ENCODE results near the gene CDK19. TPM values are rescaled to one million over a fixed set of nuclear protein-coding genes. Genes with fewer than 3 reads are reported as not detected.
"Not testable (repeated sequence)": the region's sequence is repeated elsewhere in the genome, so short reads cannot be mapped to it uniquely, and the experiment has no call there.

CDK19 gene
- total RNA-seq, 2 experiments from 2014 or later: 21.6 to 26.2 TPM

DNA sequence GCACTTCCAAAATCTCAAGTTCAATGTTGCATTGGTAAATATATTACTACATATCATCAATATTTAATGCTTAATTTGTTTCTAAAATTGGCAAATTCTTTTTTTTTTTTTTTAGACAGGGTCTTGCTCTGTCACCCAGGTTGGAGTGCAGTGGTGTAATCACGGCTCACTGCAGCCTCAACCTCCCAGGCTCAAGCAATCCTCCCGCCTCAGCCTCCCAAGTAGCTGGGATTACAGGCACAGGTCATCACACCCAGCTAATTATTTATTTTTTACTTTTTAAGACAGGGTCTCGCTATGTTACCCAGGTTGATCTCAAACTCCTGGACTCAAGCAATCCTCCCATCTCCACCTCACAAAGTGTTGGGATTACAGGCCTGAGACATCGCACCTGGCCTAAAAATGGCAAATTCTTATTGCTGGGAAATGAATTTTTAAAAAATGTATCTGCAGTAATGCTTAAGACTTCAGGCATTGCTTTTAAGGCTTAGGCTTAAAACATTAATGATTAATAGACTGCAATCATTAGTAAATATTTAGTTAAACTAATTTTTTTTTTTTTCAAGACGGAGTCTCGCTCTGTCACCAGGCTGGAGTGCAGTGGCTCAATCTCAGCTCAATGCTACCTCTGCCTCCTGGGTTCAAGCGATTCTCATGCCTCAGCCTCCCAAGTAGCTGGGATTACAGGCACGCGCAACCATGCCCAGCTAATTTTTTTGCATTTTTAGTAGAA lies 61.2 kb downstream of the CDK19 start:
- POLR2A ChIA-PET; H3K4me3 Mint-ChIP-seq; H3K9me3 Mint-ChIP-seq (ENCODE audit: insufficient read depth): not testable (repeated sequence)

GRCh38 chr6:110748453-110748852 lies 66.8 kb downstream of the CDK19 start:
- H3K27me3 Mint-ChIP-seq (ENCODE audit: low read depth): no peaks in the 10 kb centered on the region
- ChIA-PET POLR2A (interaction anchor here (0.9 kb wide), 1 partner anchor 67 kb away, joined by 3 read pairs; the partner anchor contains the start of gene CDK19), CTCF (no interaction called here)
- DNase-seq: no peak
- ATAC-seq: no peak
- H3K9me3 Mint-ChIP-seq (ENCODE audit: insufficient read depth): no peaks in the 10 kb centered on the region
- no peak overlapping the region for H3K27ac Mint-ChIP-seq
- peaks cover 7% of the 10 kb centered on the region for H3K36me3 Mint-ChIP-seq (ENCODE audit: low read depth)
- H3K4me3 Mint-ChIP-seq: no peak overlapping the region
- no peaks in the 10 kb centered on the region for H3K4me1 Mint-ChIP-seq (ENCODE audit: low read depth)

More for the DNA sequence above, 61.2 kb downstream of the CDK19 start:
- H3K36me3 Mint-ChIP-seq (ENCODE audit: low read depth); H3K4me1 Mint-ChIP-seq (ENCODE audit: low read depth); H3K27me3 Mint-ChIP-seq (ENCODE audit: low read depth); DNase-seq; H3K27ac Mint-ChIP-seq; CTCF ChIA-PET; ATAC-seq: not testable (repeated sequence)

GRCh38 chr6:110746680-110747079 lies 68.6 kb downstream of the CDK19 start:
- CTCF ChIA-PET: interaction anchor here (1.2 kb wide), 1 partner anchor 37 kb away, joined by 3 read pairs; no protein-coding TSS in a partner anchor
- POLR2A ChIA-PET: interaction anchor here (1.1 kb wide), 1 partner anchor 69 kb away, joined by 4 read pairs; the partner anchor contains the start of gene CDK19
- ATAC-seq (no peak), DNase-seq (no peak)
- Mint-ChIP-seq H3K4me1 (ENCODE audit: low read depth) (no peaks in the 10 kb centered on the region), H3K27ac (no peak overlapping the region), H3K4me3 (no peak overlapping the region), H3K27me3 (ENCODE audit: low read depth) (no peaks in the 10 kb centered on the region), H3K9me3 (ENCODE audit: insufficient read depth) (peaks cover 11% of the 10 kb centered on the region), H3K36me3 (ENCODE audit: low read depth) (peaks cover 22% of the 10 kb centered on the region)

DNA sequence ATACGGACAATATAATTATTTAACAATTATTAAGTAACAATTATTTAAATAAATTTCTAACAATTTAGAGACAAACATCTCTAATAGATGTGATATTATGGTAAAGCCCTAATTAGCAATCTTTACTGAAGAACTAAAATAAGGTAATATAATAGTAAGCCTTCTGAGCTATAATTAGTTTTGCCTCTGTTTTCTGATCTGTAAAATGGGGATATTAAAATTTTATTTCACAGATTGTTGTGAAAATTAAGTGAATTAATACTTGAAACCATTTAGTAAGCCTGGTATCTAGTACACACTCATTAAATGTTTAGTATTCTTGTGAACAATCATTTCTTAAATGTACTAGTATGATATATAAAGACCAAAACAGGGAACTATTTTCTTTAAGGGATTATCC lies 70.3 kb downstream of the CDK19 start:
- Mint-ChIP-seq H3K9me3 (ENCODE audit: insufficient read depth) (peaks cover 19% of the 10 kb centered on the region), H3K27me3 (ENCODE audit: low read depth) (no peaks in the 10 kb centered on the region), H3K27ac (no peak overlapping the region), H3K4me3 (no peak overlapping the region), H3K4me1 (ENCODE audit: low read depth) (no peaks in the 10 kb centered on the region), H3K36me3 (ENCODE audit: low read depth) (peaks cover 36% of the 10 kb centered on the region)
- ATAC-seq (no peak), DNase-seq (no peak)
- ChIA-PET CTCF (interaction anchor here (1.0 kb wide), 1 partner anchor 15 kb away, joined by 3 read pairs; no protein-coding TSS in a partner anchor), POLR2A (no interaction called here)

- H3K27me3 Mint-ChIP-seq (ENCODE audit: low read depth); H3K4me1 Mint-ChIP-seq (ENCODE audit: low read depth); H3K27ac Mint-ChIP-seq; H3K4me3 Mint-ChIP-seq; POLR2A ChIA-PET; DNase-seq; ATAC-seq; CTCF ChIA-PET: not testable (repeated sequence)
- Mint-ChIP-seq H3K9me3 (ENCODE audit: insufficient read depth) (peaks cover 19% of the 10 kb centered on the region), H3K36me3 (ENCODE audit: low read depth) (peaks cover 38% of the 10 kb centered on the region)
Measured at GRCh38 chr6:110742552-110742951, 72.7 kb downstream of the CDK19 start.

- Mint-ChIP-seq H3K27ac (no peak overlapping the region), H3K4me1 (ENCODE audit: low read depth) (no peaks in the 10 kb centered on the region), H3K9me3 (ENCODE audit: insufficient read depth) (peaks cover 19% of the 10 kb centered on the region), H3K27me3 (ENCODE audit: low read depth) (no peaks in the 10 kb centered on the region), H3K4me3 (no peak overlapping the region), H3K36me3 (ENCODE audit: low read depth) (peaks cover 38% of the 10 kb centered on the region)
- DNase-seq (no peak), ATAC-seq (no peak)
- ChIA-PET POLR2A (no interaction called here), CTCF (no interaction called here)
Measured at GRCh38 chr6:110741517-110741916, 73.8 kb downstream of the CDK19 start.

GRCh38 chr6:110738899-110739365 lies 76.3 kb downstream of the CDK19 start:
- Mint-ChIP-seq H3K27me3 (ENCODE audit: low read depth) (no peaks in the 10 kb centered on the region), H3K9me3 (ENCODE audit: insufficient read depth) (peaks cover 19% of the 10 kb centered on the region), H3K36me3 (ENCODE audit: low read depth) (peaks cover 38% of the 10 kb centered on the region), H3K4me1 (ENCODE audit: low read depth) (no peaks in the 10 kb centered on the region), H3K27ac (no peak overlapping the region), H3K4me3 (no peak overlapping the region)
- ChIA-PET POLR2A (no interaction called here), CTCF (no interaction called here)
- DNase-seq (no peak), ATAC-seq (no peak)

GRCh38 chr6:110735666-110736065 lies 79.6 kb downstream of the CDK19 start:
- Mint-ChIP-seq H3K4me1 (ENCODE audit: low read depth) (no peaks in the 10 kb centered on the region), H3K9me3 (ENCODE audit: insufficient read depth) (peaks cover 4% of the 10 kb centered on the region), H3K36me3 (ENCODE audit: low read depth) (peaks cover 19% of the 10 kb centered on the region), H3K27me3 (ENCODE audit: low read depth) (no peaks in the 10 kb centered on the region), H3K4me3 (no peak overlapping the region), H3K27ac (no peak overlapping the region)
- CTCF ChIA-PET: no interaction called here
- POLR2A ChIA-PET: no interaction called here
- DNase-seq (no peak), ATAC-seq (no peak)

GRCh38 chr6:110731898-110732297 lies 83.4 kb downstream of the CDK19 start:
- POLR2A ChIA-PET: no interaction called here
- peaks cover 9% of the 10 kb centered on the region for H3K36me3 Mint-ChIP-seq (ENCODE audit: low read depth)

DNA sequence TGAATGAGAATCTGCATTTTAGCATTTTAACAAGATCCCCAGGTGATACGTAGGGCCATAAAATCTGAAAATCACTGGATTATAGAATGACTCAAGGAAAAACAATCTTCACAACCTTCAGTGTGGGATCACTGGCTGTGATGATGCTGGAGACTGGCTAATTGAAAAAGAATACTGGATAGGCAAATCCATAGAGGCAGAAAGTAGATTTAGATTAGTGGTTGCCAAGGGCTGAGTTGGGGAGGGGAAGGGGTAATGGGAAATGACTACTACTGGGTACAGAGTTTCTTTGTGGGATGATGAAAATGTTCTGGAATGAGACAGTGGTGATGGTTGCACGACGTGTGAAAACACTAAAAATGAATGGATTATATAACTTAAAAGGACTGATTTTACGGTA lies 84.1 kb downstream of the CDK19 start:
- CTCF ChIA-PET: no interaction called here

More at GRCh38 chr6:110731898-110732297, 83.4 kb downstream of the CDK19 start:
- Mint-ChIP-seq H3K9me3 (ENCODE audit: insufficient read depth) (no peaks in the 10 kb centered on the region), H3K4me1 (ENCODE audit: low read depth) (no peaks in the 10 kb centered on the region), H3K4me3 (no peak overlapping the region), H3K27me3 (ENCODE audit: low read depth) (no peaks in the 10 kb centered on the region), H3K27ac (no peak overlapping the region)
- DNase-seq (no peak), ATAC-seq (no peak)
- CTCF ChIA-PET: interaction anchor here (1.1 kb wide), 1 partner anchor 8 kb away, joined by 3 read pairs; no protein-coding TSS in a partner anchor

GRCh38 chr6:110728501-110728900 lies 86.8 kb downstream of the CDK19 start:
- H3K4me1 Mint-ChIP-seq (ENCODE audit: low read depth): no peaks in the 10 kb centered on the region
- ChIA-PET POLR2A (no interaction called here), CTCF (no interaction called here)
- H3K27ac Mint-ChIP-seq: no peak overlapping the region
- no peaks in the 10 kb centered on the region for H3K27me3 Mint-ChIP-seq (ENCODE audit: low read depth)
- H3K36me3 Mint-ChIP-seq (ENCODE audit: low read depth): peaks cover 4% of the 10 kb centered on the region
- no peaks in the 10 kb centered on the region for H3K9me3 Mint-ChIP-seq (ENCODE audit: insufficient read depth)
- ATAC-seq: no peak
- DNase-seq: no peak
- no peak overlapping the region for H3K4me3 Mint-ChIP-seq

More for the DNA sequence above, 84.1 kb downstream of the CDK19 start:
- H3K9me3 Mint-ChIP-seq (ENCODE audit: insufficient read depth): no peaks in the 10 kb centered on the region
- peaks cover 9% of the 10 kb centered on the region for H3K36me3 Mint-ChIP-seq (ENCODE audit: low read depth)
- ATAC-seq (no peak), DNase-seq (no peak)
- H3K4me3 Mint-ChIP-seq: no peak overlapping the region
- H3K4me1 Mint-ChIP-seq (ENCODE audit: low read depth): no peaks in the 10 kb centered on the region
- H3K27me3 Mint-ChIP-seq (ENCODE audit: low read depth): no peaks in the 10 kb centered on the region
- POLR2A ChIA-PET: no interaction called here
- no peak overlapping the region for H3K27ac Mint-ChIP-seq

- CTCF ChIA-PET: no interaction called here
- POLR2A ChIA-PET: no interaction called here
- no peak overlapping the region for H3K4me3 Mint-ChIP-seq
- no peak overlapping the region for H3K27ac Mint-ChIP-seq
- ATAC-seq (no peak), DNase-seq (no peak)
- H3K27me3 Mint-ChIP-seq (ENCODE audit: low read depth): no peaks in the 10 kb centered on the region
- H3K4me1 Mint-ChIP-seq (ENCODE audit: low read depth): no peaks in the 10 kb centered on the region
- H3K9me3 Mint-ChIP-seq (ENCODE audit: insufficient read depth): no peaks in the 10 kb centered on the region
- peaks cover 4% of the 10 kb centered on the region for H3K36me3 Mint-ChIP-seq (ENCODE audit: low read depth)
Measured at GRCh38 chr6:110723017-110723416, 92.3 kb downstream of the CDK19 start.

Data from activated CD8-positive, alpha-beta T cell treated with anti-CD3 and anti-CD28 coated beads, Interleukin-2, amount 10 ng/mL, durations not matched to agents 7 days and 5 days (primary cell).